CD4-positive, alpha-beta T cell treated with Interleukin-1 beta for 1 hour (primary cell): ENCODE data around the gene SCAF4.
A peak's percentile ranks its signal among the peaks of the same experiment; 100 is the strongest.
"Not testable (repeated sequence)": the region's sequence is repeated elsewhere in the genome, so short reads cannot be mapped to it uniquely, and the experiment has no call there.

Experiments used
- DNase-seq, 2 donors: peaks; one replicate each; pipeline ENCODE4 v3.0.0-alpha.2; 2020 to 2022

SCAF4 gene

GRCh38 chr21:31731857-31732596 is at the start of gene SCAF4:
SCAF4 (minus strand) TSS chr21:31732118; CDS start chr21:31731692, 426 bp downstream.
- DNase-seq: peak; percentile 84 to 85

- no peak for DNase-seq
These were observed 49.0 kb upstream of the SCAF4 start for GRCh38 chr21:31780944-31781343.

GRCh38 chr21:31778546-31778945 is 46.6 kb upstream of the SCAF4 start:
- DNase-seq: no peak

DNA sequence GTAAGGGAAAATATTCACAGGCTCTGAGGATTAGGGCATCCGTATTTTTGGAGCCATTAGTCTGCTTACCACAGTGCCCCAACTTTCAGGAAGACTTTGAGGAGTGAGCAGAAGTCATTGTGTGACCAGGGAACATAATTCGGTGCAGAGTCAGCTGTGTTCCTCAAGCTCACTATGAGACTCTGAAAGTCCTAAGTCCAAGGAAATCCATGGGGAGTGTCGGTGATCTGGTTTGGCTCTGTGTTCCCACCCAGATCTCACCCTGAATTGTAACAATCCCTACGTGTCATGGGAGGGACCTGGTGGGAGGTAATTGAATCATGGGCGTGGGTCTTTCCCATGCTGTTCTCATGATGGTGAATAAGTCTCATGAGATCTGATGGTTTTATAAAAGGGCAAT is 45.9 kb upstream of the SCAF4 start:
- DNase-seq: no peak

DNA sequence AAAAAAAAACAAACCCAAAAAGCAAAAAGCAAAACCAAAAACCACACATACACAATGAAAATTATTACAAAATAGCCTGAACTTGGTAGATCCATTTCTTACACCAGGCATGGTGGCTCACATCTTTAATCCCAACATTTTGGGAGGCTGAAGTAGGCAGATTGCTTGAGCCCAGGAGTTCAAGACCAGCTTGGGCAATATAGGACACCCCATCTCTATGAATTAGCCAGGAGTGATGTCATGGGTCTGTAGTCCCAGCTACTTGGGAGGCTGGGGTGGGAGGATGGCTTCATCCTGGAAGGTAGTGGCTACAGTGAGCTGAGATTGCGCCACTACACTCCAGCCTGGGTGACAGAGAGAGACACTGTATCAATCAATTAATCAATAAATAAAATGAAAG is 42.1 kb upstream of the SCAF4 start:
- DNase-seq: no peak

DNA sequence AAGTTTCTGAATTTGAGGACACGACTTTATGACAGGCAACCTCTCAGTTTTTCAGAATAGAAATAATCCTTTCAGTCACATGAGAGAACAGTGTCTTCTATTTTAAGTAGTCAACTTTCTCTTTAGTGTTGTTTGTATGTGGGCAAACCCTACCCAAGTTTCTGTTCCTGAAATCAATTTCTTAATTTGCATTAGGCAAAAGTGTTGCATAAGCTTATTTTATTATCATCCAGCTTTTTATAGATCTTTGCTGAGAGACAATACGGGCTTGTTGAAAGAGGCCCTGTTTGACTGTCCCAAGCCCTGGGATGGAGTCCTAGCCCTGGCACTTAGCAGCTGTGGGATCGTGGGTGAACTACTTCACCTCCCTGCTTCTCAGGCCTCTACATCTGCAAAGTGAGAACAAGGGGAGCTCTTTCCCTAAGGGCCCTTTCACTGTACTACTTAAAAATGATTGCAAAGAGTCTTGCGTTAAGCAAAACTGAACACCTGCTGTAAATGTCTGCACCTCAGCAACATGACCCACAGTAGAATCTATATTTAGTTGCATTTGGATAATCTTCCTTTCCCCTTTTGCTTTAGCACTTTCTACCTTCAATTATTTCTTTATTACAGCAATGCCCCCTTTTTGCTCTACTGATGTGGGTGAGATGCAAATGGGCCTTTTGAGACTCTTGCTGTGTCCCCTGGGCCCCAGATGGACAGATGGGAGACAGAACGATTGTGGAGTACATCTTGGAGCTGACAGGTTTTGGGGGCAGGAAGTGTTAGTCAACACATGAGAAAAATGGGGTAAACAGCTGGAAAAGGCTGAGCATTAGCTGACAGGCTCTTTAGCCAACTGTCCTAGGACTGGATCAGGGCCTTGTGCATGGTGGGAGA is 41.0 kb upstream of the SCAF4 start:
- no peak for DNase-seq

GRCh38 chr21:31771685-31772084 is 39.8 kb upstream of the SCAF4 start:
- no peak for DNase-seq

DNA sequence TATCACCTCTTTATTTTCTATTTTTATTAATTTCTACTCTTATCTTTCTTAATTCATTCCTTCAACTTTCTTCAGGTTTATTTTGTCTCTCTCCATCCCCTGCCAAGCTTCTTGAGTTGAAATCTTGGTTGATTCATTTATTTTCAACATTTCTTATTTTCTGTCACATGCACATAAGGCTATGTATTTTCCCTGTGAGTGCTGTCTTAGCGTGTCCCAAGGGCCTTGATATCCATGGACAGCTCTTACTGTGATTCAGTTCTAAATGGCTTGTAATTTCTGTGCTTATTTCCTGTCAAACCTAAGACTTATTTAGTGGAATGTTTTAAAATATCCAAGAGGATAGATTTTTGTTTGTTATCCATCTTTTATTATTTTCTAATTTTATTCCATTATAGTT is 36.8 kb upstream of the SCAF4 start:
- no peak for DNase-seq

DNA sequence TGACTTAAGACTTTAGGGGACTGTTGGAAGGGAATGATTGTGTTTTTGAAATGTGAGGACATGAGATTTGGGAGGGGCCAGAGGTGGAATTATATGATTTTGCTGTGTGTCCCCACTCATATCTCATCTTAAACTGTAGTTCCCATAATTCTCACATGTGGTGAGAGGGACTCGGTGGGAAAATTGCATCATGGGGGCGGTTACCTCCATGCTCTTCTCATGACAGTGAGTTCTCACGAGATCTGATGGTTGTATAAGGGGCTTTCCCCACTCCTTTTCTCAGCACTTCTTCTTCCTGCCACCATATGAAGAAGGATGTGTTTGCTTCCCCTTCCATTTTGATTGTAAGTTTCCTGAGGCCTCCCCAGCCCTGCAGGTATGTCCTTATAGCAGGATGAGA is 35.0 kb upstream of the SCAF4 start:
- DNase-seq: no peak

GRCh38 chr21:31765850-31766249 is 33.9 kb upstream of the SCAF4 start:
- not testable (repeated sequence) for DNase-seq

- no peak for DNase-seq
These were observed 29.0 kb upstream of the SCAF4 start for GRCh38 chr21:31760931-31761330.

- DNase-seq: no peak
These were observed 24.9 kb upstream of the SCAF4 start for GRCh38 chr21:31756787-31757186.

GRCh38 chr21:31755027-31755426 is 23.1 kb upstream of the SCAF4 start:
- no peak for DNase-seq

DNA sequence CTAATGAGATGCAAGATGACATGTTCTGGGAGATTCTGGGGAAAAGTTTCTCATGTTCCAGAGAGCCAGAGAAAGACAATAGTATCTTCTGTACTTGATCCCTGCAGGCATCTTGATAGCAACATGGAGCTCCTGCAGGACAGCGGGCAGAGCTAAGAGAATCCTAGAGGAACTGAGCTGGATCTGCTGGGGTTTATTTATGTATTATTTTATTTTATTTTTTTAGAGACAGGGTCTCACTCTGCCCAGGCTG is 22.7 kb upstream of the SCAF4 start:
- no peak for DNase-seq

DNA sequence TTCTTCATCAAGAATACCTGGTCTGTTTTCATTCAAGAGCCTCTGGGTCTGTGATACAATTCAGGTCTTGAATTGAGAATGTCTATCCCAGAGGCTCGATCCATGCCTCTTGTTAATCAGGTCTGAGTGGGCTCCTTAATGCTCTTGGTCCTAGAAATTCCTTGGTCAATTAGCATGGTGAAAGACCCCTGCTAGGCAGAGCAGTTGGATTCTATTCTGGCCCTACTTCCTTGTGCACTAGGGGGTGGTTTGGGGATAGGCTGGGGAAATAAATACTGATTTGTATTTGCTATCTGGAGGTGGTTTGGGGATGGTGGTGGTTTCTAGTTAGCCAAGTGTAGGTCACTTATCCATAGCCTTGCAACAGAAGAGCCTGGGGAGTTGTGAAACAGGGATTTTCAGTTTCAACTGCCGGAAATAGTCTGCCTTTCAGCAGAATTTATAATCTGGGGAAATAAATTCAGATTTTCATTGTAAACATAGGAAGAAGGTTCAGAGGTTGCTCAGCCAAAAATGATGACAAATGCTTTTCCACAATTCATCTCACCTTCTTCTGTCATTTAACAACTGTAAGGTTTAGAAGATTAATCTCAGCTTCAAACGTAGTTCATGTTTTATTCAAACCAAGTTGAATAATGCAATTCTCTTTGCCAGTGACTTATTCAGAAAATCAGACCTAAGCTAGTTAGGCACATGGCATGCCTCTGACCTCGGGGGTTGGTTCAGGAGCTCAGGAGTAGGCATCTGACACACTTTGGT is 22.2 kb upstream of the SCAF4 start:
- DNase-seq: no peak

- DNase-seq: no peak
These were observed 21.0 kb upstream of the SCAF4 start for GRCh38 chr21:31752967-31753366.

GRCh38 chr21:31752352-31752751 is 20.4 kb upstream of the SCAF4 start:
- DNase-seq: no peak

- DNase-seq: no peak
These were observed 18.9 kb upstream of the SCAF4 start for GRCh38 chr21:31750843-31751242.

DNA sequence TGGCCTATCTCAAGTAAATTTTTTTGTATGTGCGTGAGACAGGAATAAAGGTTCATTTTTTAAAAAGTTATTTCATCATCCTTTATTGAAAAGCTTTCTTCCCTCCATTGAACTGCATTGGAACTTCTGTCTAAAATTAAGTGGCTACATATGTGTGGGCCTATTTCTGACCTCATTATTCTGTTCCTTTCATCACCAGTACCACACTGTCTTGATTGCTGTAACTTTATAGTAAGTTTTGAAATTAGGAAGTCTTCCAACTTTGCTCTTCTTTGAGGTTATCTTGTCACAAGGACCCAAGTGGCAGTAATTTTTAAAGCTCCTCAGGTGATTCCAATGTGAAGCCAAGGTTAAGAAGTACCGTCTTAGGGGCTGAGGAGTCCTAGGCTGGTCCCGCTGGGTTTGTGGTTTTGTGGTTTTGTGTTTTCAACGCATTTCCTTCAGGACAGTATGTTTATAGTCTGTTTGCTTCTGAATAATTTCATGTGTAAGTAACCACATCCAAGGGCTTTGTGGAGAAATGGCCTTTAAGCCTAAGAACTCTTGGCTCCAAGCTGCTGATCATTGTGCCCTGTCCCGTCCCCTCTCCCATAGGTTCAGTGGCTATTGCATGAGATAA is 12.4 kb upstream of the SCAF4 start:
- no peak for DNase-seq

DNA sequence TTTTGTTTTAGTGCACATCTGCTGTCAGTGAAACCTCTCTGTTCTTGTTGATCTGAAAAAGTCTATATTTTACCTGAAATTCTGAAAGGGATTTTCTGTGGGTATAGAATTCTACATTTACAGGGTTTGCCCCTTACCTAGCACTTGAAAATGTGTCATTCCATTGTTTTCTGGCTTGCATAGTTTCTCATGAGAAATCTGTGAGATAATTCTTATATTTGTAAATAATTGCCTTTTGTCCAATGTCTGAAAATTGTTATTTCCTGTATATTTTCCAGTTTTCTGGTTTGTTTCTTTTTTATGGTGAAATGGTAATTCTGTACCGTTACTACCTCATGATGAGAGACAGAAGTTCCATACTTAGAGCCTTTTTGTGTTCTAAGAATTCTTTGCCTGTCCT is 11.8 kb upstream of the SCAF4 start:
- no peak for DNase-seq

GRCh38 chr21:31741116-31741515 is 9.2 kb upstream of the SCAF4 start:
- DNase-seq: no peak

DNA sequence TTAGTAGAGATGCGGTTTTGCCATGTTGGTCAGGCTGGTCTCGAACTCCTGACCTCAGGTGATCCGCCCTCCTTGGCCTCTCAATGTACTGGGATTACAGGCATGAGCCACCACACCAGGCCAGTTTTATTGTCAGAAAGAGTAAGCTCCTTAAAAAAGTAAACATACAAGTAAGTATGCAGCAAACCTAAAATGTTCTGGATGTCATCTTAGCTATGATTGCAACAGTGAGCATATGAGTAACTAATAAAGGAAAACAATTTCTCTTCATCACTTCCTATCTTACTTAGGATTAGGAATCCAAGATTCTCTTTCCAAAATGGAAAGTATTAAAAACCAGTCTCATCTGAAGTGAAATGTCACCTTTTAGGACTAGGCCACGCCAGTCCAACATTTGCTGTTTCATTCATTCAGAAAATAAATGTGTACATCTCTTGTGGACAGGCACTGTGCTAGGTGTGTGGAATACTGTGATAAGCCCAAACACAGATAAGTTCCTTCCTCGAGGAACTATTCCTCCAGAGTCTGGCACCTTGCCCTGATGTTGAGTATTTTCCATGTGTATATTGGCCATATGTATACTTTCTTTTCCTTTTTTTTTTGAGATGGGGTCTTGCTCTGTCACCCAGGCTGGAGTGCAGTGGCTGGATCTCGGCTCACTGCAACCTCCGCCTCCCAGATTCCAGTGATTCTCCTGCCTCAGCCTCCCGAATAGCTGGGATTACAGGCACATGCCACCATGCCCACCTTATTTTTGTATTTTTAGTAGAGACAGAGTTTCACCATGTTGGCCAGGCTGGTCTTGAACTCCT is 5.9 kb upstream of the SCAF4 start:
- not testable (repeated sequence) for DNase-seq
